Activated T-cell treated with anti-CD3 and anti-CD28 coated beads for 24 hours (primary cell): ENCODE measurements around the gene RPS27.

Source experiments
- DNase-seq: peaks from one replicate; pipeline ENCODE4 v3.0.0-alpha.2; 2020; ENCODE audit warnings: low read depth

The RPS27 gene

GRCh38 chr1:153990468-153991150 is at the start of gene RPS27:
RPS27 (plus strand) TSS chr1:153990762; CDS start chr1:153990797, 35 bp downstream.
- DNase-seq = peak; percentile 84

DNA sequence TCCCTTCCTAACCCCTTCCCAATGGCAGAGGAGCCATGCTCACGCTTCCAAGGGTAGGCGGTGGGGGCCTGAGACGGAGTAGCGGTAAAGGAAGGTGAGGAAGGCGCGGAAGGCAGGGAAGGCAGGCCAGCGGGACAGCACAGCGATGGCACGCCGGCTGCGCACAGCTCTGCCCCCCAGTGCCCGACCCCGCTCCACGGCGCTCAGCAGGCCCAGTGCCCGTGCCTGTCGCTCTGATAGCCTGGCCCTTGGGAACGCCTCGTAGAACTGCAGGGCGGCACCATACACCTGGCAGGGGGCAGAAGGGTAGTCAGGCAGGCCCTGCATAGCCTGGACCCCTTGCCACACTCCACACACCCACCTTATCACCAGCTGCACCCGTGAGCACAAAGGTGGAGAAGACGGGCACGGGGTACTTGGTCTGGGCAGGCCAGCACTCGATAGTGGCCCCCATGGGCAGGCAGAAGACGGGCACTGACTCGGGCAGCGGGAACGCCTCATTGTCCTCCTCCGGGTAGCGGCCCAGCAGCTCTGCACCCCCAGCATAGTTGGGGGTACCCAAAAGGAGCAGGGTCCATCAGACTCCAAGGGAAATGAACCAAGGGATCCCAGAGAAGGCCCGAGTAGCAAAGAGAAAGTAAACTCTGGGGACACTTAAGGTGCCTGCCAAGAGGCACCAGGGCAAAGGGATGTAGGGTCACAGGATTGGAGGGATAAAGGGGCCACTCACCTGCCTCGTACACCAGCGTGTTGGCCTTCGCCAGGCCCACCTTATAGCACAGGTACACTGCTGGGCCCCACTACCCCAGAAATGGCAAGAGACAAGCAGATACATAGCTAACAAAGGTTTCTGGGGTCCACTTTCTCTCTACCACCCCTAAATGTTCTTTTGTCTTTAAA is 48.5 kb upstream of the RPS27 start:
- no peak for DNase-seq

- DNase-seq = no peak
Observed at GRCh38 chr1:153942766-153943549, 47.6 kb upstream of the RPS27 start.

DNA sequence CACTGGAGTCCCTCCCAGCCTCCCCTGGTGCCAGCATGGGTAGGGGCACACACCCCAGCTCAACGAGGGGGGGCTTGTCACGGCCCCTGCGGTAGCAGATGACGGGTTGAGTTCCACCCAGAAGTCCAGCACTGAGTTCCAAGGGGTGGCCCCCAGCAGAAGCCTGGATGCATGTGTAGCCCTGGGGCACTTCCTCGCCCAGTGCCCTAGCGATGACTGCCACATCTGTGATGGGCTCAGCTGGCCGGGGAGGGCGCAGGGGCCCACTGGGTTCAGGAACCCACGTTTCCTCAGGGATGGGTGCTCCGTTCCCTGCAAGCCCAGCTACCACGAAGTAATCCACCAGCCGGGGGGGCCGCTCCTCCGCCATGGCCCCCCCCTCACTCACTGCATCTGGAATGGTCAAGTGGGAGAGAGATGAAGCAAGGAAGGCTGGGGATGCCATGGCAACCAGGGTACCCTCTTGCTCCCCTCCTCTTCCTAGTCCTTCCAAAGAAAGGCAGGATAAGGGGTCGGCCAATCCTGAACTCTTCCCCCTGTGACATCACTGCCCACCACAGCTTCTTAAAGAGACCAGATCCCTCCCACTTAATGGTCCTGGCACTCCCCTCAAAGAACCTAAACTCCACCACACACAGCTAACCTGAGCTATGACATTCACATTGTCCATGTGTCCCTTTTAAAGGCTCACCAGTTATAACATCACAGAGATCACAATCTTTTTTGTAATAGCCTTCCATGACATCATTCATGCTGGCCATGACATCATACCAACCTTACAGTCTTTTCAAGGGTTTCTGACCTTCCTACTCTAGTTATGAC is 46.3 kb upstream of the RPS27 start:
- DNase-seq = no peak

DNA sequence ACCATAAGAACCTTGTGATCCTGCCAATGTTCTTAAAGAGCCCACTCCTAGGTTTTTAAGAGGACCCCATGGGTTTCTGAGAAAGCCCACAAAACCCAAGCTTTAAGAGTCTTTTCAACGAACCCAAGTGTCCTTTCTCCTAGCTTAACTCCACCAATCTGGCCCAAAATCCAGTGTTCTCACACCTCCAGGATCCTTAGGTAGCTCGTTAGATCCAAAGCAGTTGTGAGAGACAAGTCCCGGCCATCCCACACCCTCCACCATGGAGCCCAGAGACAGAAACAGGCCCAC is 45.8 kb upstream of the RPS27 start:
- no peak for DNase-seq

GRCh38 chr1:153945131-153945794 is 45.3 kb upstream of the RPS27 start:
- DNase-seq = peak; percentile 59

- peak; percentile 60 for DNase-seq
Observed at GRCh38 chr1:153945795-153946621, 44.6 kb upstream of the RPS27 start.

DNA sequence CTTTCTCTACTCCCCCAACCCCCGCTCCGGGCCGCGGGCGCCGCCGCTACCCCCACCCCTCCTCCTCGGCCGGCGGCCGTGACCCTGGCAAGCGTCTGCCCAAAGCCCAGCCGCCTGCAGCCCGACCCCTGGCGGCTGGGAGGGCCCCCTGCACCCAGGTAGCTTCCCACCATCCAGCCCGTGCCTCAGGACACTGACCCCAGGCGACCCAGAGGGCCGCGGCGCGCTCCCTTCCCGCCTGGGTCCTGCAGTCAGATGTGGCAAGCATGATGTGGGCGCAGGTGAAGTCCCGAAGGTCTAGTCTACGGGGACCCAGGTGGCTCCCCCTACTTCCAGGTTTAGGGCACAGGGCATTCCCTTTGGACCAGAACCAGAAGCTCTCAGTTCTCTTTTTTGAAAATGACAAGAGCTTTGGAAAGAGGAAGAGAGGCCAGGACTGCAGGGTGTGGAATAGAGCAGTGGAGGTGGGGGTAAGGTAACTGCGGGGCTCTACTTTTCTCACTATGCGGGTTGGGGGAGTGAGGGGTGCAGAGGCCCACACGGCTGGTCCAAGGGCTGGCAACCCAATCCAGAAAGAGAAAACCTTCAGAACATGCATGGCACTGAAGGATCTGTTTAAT is 43.8 kb upstream of the RPS27 start, which contains the start of gene DENND4B:
Gene DENND4B (minus strand): TSS at position 97 of the 620 bp plus-strand sequence. CDS start 2,344 bp downstream, outside the sequence.
- DNase-seq = peak; percentile 72

DNA sequence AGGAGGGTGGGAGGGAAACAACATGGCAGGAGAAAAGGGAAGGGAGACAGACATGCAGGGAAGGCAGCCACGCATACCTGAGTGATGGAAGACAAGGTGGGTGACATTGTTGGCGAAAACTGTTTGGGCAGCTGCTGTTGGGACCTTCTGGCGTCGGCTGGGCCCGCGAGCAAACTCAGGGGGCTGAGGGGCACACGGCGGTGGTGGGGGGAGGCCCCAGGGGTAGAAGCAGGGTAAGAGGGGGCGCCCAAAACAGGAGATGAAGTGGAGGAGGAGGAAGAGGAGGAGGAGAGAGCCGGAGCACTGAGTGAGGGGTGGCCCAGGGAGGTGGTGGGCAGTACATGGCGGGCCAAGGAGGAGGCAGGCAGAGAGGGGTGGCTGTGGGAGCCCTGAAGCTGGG is 39.4 kb upstream of the RPS27 start:
- no peak for DNase-seq

DNA sequence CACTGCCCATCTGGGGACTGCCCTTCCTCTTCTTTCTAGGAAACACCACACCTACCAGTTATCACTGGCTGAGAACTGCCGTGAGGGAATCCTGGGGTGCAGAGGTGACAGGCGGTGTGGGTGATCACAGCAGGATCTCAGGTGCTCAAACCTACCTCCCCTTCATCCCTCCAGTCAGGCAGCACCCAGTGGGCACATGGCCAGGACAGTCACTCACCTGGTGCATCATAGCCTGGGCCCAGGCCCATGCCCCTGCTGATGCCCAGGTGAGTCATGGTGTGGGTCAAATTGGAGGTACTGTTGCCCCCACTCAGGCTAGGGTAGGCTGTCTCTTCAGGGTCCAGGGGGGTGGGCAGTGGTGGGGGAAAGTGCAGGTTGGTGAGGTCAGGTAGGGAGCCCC is 38.8 kb upstream of the RPS27 start:
- no peak for DNase-seq

- DNase-seq = no peak
Observed at GRCh38 chr1:153953859-153954365, 36.6 kb upstream of the RPS27 start.

DNA sequence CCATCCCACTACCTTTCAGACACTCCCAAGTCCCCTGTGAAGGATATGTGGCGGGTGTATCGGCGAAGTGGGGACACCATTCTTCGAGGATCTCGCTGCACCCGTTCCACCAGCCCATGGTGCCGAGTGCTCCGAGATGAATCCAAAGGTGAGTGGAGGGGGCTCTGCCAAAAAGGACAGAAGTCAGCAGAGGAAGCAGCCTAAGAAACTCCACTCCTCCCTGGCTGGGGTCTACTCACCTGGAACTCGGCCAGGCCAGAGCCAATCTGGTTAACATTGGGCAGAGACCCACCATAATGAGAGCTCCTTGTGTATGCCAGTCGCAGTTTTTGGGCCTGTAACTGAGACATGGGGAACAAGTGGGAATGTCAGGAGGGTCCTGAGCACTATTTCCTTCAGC is 35.7 kb upstream of the RPS27 start:
- DNase-seq = no peak

- DNase-seq = no peak
Observed at GRCh38 chr1:153956997-153957715, 33.4 kb upstream of the RPS27 start.

GRCh38 chr1:153957744-153958110 is 32.8 kb upstream of the RPS27 start:
- no peak for DNase-seq

GRCh38 chr1:153958111-153958960 is 32.2 kb upstream of the RPS27 start, which contains the start of gene CRTC2:
CRTC2 (minus strand) TSS chr1:153958612; CDS start chr1:153958497, 115 bp downstream.
- DNase-seq = peak; percentile 95

DNA sequence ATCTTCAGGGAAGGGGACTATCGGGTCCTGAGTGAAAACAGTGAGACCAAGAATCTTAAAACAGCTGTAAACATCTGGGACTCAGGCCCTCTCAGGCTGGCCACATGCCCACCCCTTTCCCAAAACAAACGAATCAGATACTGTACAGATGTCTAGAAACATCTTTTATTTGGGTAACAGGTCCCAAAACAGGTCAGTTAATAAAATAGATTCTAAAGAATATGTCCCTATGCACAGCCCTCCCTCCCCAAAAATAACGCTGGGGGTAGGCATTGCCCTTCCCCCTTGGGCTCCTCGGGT is 31.7 kb upstream of the RPS27 start:
- DNase-seq = no peak

DNA sequence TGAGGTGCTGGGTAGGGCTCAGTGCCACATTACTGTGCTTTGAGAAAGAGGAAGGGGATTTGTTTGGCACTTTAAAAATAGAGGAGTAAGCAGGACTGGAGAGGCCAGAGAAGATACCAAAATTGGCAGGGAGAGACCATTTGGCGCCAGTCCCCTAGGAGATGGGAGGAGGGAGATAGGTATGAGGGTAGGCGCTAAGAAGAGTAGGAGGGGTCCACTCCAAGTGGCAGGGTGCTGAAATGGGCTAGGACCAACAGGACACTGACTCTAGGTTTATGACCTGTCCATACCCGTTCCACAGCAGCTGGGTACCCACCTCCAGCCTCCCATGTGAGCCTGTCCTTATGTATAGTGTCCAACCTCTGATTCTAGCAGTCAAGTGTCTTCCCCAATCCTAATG is 31.1 kb upstream of the RPS27 start:
- no peak for DNase-seq

- DNase-seq = no peak
Observed at GRCh38 chr1:153960206-153960605, 30.4 kb upstream of the RPS27 start.
